SK-N-SH (cell line): ENCODE results near the gene COL9A3.

Experiments used
- CTCF ChIP-seq: fragments of 200-600 bp; sonication (generic); IDR thresholded peaks from 2 replicates; pipeline ENCODE4 v1.6.1; 2017; ENCODE audit warnings: antibody characterized with exemption, mild to moderate bottlenecking, moderate library complexity
- MAX ChIP-seq: IDR thresholded peaks from 2 replicates; pipeline ENCODE4 v1.4.0; 2012; ENCODE audit warnings: low read depth
- NRF1 ChIP-seq: IDR thresholded peaks from 2 replicates; pipeline ENCODE4 v1.6.1; 2012; ENCODE audit warnings: low read depth, mild to moderate bottlenecking, low read length
- ZBTB33 ChIP-seq: IDR thresholded peaks from 2 replicates; pipeline ENCODE4 v1.4.0; 2012; ENCODE audit warnings: low read depth, borderline replicate concordance

- TF ChIP-seq CTCF (no peak), MAX (no peak), NRF1 (no peak), ZBTB33 (no peak)
Observed at GRCh38 chr20:62812907-62813200, 4.0 kb upstream of the COL9A3 start.
